PC-3 (cell line): ENCODE measurements around the gene LIMS2. TPM values are rescaled to one million over a fixed set of nuclear protein-coding genes. Genes with fewer than 3 reads are reported as not detected.

Experiments
- ATAC-seq: fragments of 200-7000 bp; cut with Tn5 transposase; 2 replicates; pipeline ENCODE4 v1.9.1; 2020; ENCODE audit warnings: mild to moderate bottlenecking, moderate library complexity
- BruUV-seq: library from RNA; stranded (reverse); fragments of 400-500 nt; replicated peaks from 2 replicates; lab custom pipeline; 2021; lab: Mats Ljungman, UMichigan
- CTCF ChIA-PET: fragments of 300-600 bp; sonication (Branson Sonifier 250); formaldehyde crosslinking; loops from one replicate; lab custom pipeline; 2022; ENCODE audit warnings: antibody characterized with exemption; lab: Charles Lee
- POLR2A ChIA-PET: fragments of 300-600 bp; sonication (Branson Sonifier 250); formaldehyde crosslinking; loops from one replicate; lab custom pipeline; 2022; ENCODE audit warnings: antibody characterized with exemption; ENCODE audit not compliant: unreplicated experiment; lab: Charles Lee
- DNase-seq: peaks from one replicate; pipeline ENCODE4 v3.0.0-alpha.2; 2015
- H2AFZ ChIP-seq: fragments of 300-600 bp; sonication (generic); 2 replicates; pipeline ENCODE4 v1.6.0; 2016; ENCODE audit warnings: antibody characterized with exemption, low read length
- H3F3A ChIP-seq: fragments of 300-600 bp; sonication (generic); one replicate; pipeline ENCODE4 v1.6.0; 2017; ENCODE audit warnings: antibody characterized with exemption, low read length, control low read depth, mild to moderate bottlenecking; ENCODE audit not compliant: unreplicated experiment
- H3K27ac ChIP-seq: fragments of 300-600 bp; sonication (generic); 2 replicates; pipeline ENCODE4 v1.5.1; 2016; ENCODE audit warnings: mild to moderate bottlenecking, low read length
- H3K27me3 ChIP-seq: fragments of 300-600 bp; sonication (generic); 2 replicates; pipeline ENCODE4 v1.6.1; 2016; ENCODE audit warnings: low read length, mixed read lengths
- H3K36me3 ChIP-seq: fragments of 300-600 bp; sonication (generic); 2 replicates; pipeline ENCODE4 v1.6.1; 2016; ENCODE audit warnings: low read depth, mixed run types, low read length, mixed read lengths
- H3K4me1 ChIP-seq: fragments of 300-600 bp; sonication (generic); 2 replicates; pipeline ENCODE4 v1.5.1; 2016; ENCODE audit warnings: low read length; ENCODE audit not compliant: insufficient read depth
- H3K4me2 ChIP-seq: fragments of 300-600 bp; sonication (generic); 2 replicates; pipeline ENCODE4 v1.6.0; 2016; ENCODE audit warnings: low read length
- H3K4me3 ChIP-seq: fragments of 300-600 bp; sonication (generic); 2 replicates; pipeline ENCODE4 v1.5.1; 2016; ENCODE audit warnings: mild to moderate bottlenecking, low read length, mixed read lengths
- H3K79me2 ChIP-seq: fragments of 300-600 bp; sonication (generic); 2 replicates; pipeline ENCODE4 v1.6.1; 2017; ENCODE audit warnings: low read length, mixed read lengths
- H3K9ac ChIP-seq: fragments of 300-600 bp; sonication (generic); 2 replicates; pipeline ENCODE4 v1.6.0; 2016; ENCODE audit warnings: mild to moderate bottlenecking, low read length
- H3K9me2 ChIP-seq: fragments of 300-600 bp; sonication (generic); replicated peaks from 2 replicates; pipeline ENCODE4 v1.6.1; 2016; ENCODE audit warnings: mixed run types, low read length, mixed read lengths
- H3K9me3 ChIP-seq: fragments of 300-600 bp; sonication (generic); 2 replicates; pipeline ENCODE4 v1.6.1; 2016; ENCODE audit warnings: low read length, mixed read lengths
- H4K20me1 ChIP-seq: fragments of 300-600 bp; sonication (generic); 2 replicates; pipeline ENCODE4 v1.6.1; 2016; ENCODE audit warnings: low read length, mixed read lengths
- CTCF ChIP-seq: fragments of 300-600 bp; sonication (generic); conservative IDR thresholded peaks from 2 replicates; pipeline ENCODE4 v1.5.1; 2017; ENCODE audit warnings: antibody characterized with exemption, low read depth, mild to moderate bottlenecking, low read length
- EZH2 ChIP-seq: fragments of 300-600 bp; sonication (generic); IDR thresholded peaks from one replicate; pipeline ENCODE4 v1.6.1; 2017; ENCODE audit warnings: antibody characterized with exemption, mild to moderate bottlenecking, low read length; ENCODE audit not compliant: unreplicated experiment
- EZH2phosphoT487 ChIP-seq: fragments of 300-600 bp; sonication (generic); IDR thresholded peaks from 2 replicates; pipeline ENCODE4 v1.6.1; 2018; ENCODE audit warnings: mild to moderate bottlenecking, antibody characterized with exemption, low read length, borderline replicate concordance
- intact Hi-C: fragments of 100-400 bp; cut with micrococcal nuclease; formaldehyde crosslinking; loops from 2 replicates; pipeline ENCODE4 v1.9.0; 2023
- total RNA-seq: library from RNA; depleted of rRNA; stranded (reverse); fragments of >200 nt; gene quantifications from 2 replicates; pipeline ENCODE4 v1.2.3, GENCODE V29; 2014

LIMS2 gene
- total RNA-seq, 1 experiment from 2014 or later = 5.0 TPM

DNA sequence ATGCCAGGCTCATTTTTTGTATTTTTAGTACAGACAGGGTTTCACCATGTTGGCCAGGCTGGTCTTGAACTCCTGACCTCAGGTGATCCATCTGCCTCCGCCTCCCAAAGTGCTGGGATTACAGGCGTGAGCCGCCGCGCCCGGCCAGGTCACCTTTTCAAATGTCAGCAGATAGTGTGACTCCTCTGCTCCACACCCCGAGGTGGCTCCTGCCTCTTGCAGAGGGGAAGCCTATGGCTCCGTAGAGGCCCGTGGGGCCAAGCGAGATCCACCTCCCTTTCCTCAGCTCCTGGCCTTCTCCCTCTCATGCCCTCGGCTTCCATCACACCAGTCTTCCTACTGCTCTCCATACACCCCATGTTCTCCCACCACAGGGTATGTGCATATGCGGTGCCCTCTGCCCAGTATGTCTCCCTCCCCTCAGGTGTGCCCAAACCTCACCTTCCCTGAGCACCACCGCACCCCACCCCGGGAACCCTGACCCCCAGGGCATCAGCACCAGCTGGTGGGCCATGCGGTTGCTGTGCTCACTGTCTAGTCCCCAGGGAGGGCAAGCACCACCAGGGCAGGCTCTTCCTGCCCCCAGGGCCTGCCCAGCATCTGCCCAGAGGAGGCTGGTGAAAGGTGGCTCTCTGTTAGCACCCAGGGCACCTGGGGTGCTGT, 18.6 kb downstream of the LIMS2 start:
- Histone ChIP-seq H3K9ac (no peak overlapping the region), H3K4me1 (no peaks in the 10 kb centered on the region), H3K36me3 (no peaks in the 10 kb centered on the region), H3K9me2 (no peaks in the 10 kb centered on the region), H3K4me2 (no peak overlapping the region), H3K9me3 (no peaks in the 10 kb centered on the region), H4K20me1 (no peaks in the 10 kb centered on the region), H3F3A (no peaks in the 10 kb centered on the region), H3K79me2 (no peaks in the 10 kb centered on the region), H3K27ac (no peak overlapping the region), H2AFZ (no peak overlapping the region), H3K4me3 (no peak overlapping the region), H3K27me3 (no peaks in the 10 kb centered on the region)
- no peak for ATAC-seq
- intact Hi-C loops = no loop called here
- CTCF ChIA-PET = no interaction called here
- BruUV-seq = no TSS peak
- TF ChIP-seq EZH2phosphoT487 (no peak), EZH2 (no peak), CTCF (no peak)
- POLR2A ChIA-PET = no interaction called here
- no peak for DNase-seq

GRCh38 chr2:127655209-127656073, 19.9 kb downstream of the LIMS2 start:
- no peaks in the 10 kb centered on the region for H4K20me1 ChIP-seq
- no peaks in the 10 kb centered on the region for H3K4me1 ChIP-seq
- no peaks in the 10 kb centered on the region for H3F3A ChIP-seq
- H3K27me3 ChIP-seq = no peaks in the 10 kb centered on the region
- intact Hi-C loops = no loop called here
- TF ChIP-seq EZH2phosphoT487 = no peak
- no peak overlapping the region for H3K27ac ChIP-seq
- ATAC-seq (no peak), DNase-seq (no peak)
- no peak overlapping the region for H2AFZ ChIP-seq
- no peaks in the 10 kb centered on the region for H3K9me3 ChIP-seq
- H3K9ac ChIP-seq = no peak overlapping the region
- H3K4me3 ChIP-seq = no peak overlapping the region
- no peak overlapping the region for H3K4me2 ChIP-seq
- no peaks in the 10 kb centered on the region for H3K79me2 ChIP-seq
- ChIA-PET CTCF (interaction anchor here (0.6 kb wide), 1 partner anchor 64 kb away, joined by 4 read pairs; no protein-coding TSS in a partner anchor), POLR2A (no interaction called here)
- H3K36me3 ChIP-seq = no peaks in the 10 kb centered on the region
- no peaks in the 10 kb centered on the region for H3K9me2 ChIP-seq
- no TSS peak for BruUV-seq

DNA sequence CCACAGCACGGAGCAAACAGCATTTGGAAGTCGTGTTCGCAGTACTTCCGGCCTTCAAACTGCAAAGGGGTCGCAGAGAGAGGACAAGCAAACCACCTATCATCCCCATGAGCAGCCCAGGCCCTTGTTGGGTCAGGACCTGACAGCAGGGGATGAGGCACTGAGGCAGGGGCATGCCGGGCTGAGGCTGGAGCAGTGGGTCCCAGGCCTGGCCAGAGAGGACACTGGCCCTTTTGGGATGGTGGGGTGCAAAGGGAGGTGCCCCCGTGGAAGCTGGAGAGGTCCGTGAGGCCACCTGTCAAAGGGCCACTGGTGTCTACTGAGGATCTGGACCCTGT, 20.5 kb downstream of the LIMS2 start:
- POLR2A ChIA-PET = no interaction called here
- no peak overlapping the region for H2AFZ ChIP-seq

More for the DNA sequence above, 20.5 kb downstream of the LIMS2 start:
- Histone ChIP-seq H3K9me3 (no peaks in the 10 kb centered on the region), H3K9me2 (no peaks in the 10 kb centered on the region), H4K20me1 (no peaks in the 10 kb centered on the region), H3K9ac (no peak overlapping the region), H3F3A (no peaks in the 10 kb centered on the region), H3K36me3 (no peaks in the 10 kb centered on the region), H3K4me2 (no peak overlapping the region), H3K4me1 (no peaks in the 10 kb centered on the region), H3K27me3 (no peaks in the 10 kb centered on the region), H3K79me2 (no peaks in the 10 kb centered on the region), H3K27ac (no peak overlapping the region), H3K4me3 (no peak overlapping the region)
- no peak for TF ChIP-seq EZH2
- no peak for TF ChIP-seq EZH2phosphoT487
- TF ChIP-seq CTCF = no peak
- intact Hi-C loops = no loop called here
- CTCF ChIA-PET = no interaction called here
- no peak for DNase-seq
- ATAC-seq = no peak
- BruUV-seq = no TSS peak
